ENCODE data around the gene SLFN13.

The SLFN13 gene

GRCh38 chr17:35433075-35433894 is 15.3 kb downstream of the SLFN13 start:
- no peak overlapping the region for H2AFZ ChIP-seq (ENCODE audit: low read depth, low read length, severe bottlenecking)
- H3K4me3 ChIP-seq (ENCODE audit: insufficient read depth, low read length, poor library complexity, severe bottlenecking) = no peak overlapping the region
- no peaks in the 10 kb centered on the region for H4K20me1 ChIP-seq (ENCODE audit: low read depth, low read length)
- no peaks in the 10 kb centered on the region for H3K27me3 ChIP-seq (ENCODE audit: low read length)
- H3F3A ChIP-seq (ENCODE audit: insufficient read depth) = no peaks in the 10 kb centered on the region
- TF ChIP-seq EZH2phosphoT487 (conservative IDR thresholded peaks at IDR 0.05; ENCODE audit: low read length) = no peak
- TF ChIP-seq, protein P1, sequence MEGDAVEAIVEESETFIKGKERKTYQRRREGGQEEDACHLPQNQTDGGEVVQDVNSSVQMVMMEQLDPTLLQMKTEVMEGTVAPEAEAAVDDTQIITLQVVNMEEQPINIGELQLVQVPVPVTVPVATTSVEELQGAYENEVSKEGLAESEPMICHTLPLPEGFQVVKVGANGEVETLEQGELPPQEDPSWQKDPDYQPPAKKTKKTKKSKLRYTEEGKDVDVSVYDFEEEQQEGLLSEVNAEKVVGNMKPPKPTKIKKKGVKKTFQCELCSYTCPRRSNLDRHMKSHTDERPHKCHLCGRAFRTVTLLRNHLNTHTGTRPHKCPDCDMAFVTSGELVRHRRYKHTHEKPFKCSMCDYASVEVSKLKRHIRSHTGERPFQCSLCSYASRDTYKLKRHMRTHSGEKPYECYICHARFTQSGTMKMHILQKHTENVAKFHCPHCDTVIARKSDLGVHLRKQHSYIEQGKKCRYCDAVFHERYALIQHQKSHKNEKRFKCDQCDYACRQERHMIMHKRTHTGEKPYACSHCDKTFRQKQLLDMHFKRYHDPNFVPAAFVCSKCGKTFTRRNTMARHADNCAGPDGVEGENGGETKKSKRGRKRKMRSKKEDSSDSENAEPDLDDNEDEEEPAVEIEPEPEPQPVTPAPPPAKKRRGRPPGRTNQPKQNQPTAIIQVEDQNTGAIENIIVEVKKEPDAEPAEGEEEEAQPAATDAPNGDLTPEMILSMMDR (IDR thresholded peaks at IDR 0.05; ENCODE audit: insufficient read depth, low read length, poor library complexity, severe bottlenecking) = no peak
- H3K79me2 ChIP-seq (ENCODE audit: insufficient read depth, low read length) = no peaks in the 10 kb centered on the region
- no peaks in the 10 kb centered on the region for H3K9me2 ChIP-seq (replicated peaks; ENCODE audit: insufficient read depth, low read length)
- H3K9me3 ChIP-seq (ENCODE audit: insufficient read depth, low read length) = no peaks in the 10 kb centered on the region
- H3K9ac ChIP-seq (ENCODE audit: low read length) = no peak overlapping the region
- H3K27ac ChIP-seq (ENCODE audit: low read depth, low read length) = no peak overlapping the region
- H3K36me3 ChIP-seq (ENCODE audit: low read length) = no peaks in the 10 kb centered on the region
- H3K4me2 ChIP-seq (ENCODE audit: low read depth, low read length, poor library complexity, severe bottlenecking) = no peak overlapping the region

DNA sequence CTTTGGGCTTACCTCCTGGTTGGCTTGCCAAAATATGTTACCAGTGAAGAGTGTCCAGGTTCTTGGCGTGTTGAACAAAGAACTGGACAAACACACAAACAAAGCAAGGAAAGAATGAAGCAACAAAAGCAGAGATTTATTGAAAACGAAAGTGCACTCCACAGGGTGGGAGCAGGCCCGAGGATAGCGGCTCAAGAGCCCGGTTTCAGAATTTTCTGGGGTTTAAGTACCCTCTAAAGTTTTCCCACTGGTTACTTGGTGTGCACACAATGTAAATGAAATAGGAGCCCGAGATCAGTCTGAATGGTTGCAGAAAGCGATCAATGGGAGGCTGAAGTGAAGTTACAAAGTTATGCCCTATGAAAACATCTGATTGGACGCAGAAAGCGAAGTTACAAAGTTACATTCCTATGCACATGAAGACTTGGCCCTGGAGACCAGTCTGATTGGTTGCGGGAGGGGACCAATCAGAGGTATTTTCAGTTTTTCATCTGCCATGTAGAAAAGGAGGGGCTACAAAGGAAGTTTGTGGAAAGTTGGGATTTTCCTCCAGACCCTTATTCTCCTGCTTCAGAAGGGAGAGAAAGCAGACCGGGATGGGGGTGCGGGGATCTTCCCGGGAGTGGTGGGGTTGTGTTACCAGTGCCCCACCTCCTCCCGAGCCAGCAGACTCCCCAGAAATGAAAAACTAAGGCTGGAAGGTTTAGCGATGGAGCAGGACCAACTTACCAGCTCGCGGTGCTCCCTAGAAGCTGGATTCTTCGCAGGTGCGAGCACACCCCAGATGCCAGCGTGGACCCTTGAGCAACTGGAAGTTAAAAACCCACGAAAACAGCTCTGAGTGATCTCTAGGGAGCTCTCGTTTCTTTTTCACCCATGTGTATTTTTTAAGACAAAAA is 16.1 kb downstream of the SLFN13 start, which contains the start of gene SLFN12:
Gene SLFN12, minus strand, starts transcription at position 325 of the 899 bp plus-strand sequence. CDS start 9,472 bp downstream, outside the sequence.
- TF ChIP-seq EZH2phosphoT487 (conservative IDR thresholded peaks at IDR 0.05; ENCODE audit: low read length) = no peak
- TF ChIP-seq, protein P1 (IDR thresholded peaks at IDR 0.05; ENCODE audit: insufficient read depth, low read length, poor library complexity, severe bottlenecking) = no peak
- Histone ChIP-seq H3K79me2 (ENCODE audit: insufficient read depth, low read length) (no peaks in the 10 kb centered on the region), H4K20me1 (ENCODE audit: low read depth, low read length) (no peaks in the 10 kb centered on the region), H3K4me2 (ENCODE audit: low read depth, low read length, poor library complexity, severe bottlenecking) (no peak within 1 kb of the TSS), H3K4me3 (ENCODE audit: insufficient read depth, low read length, poor library complexity, severe bottlenecking) (no peak within 1 kb of the TSS), H3K27me3 (ENCODE audit: low read length) (no peaks in the 10 kb centered on the region), H3K9ac (ENCODE audit: low read length) (no peak within 1 kb of the TSS), H2AFZ (ENCODE audit: low read depth, low read length, severe bottlenecking) (no peak within 1 kb of the TSS), H3K27ac (ENCODE audit: low read depth, low read length) (no peak within 1 kb of the TSS), H3K36me3 (ENCODE audit: low read length) (no peaks in the 10 kb centered on the region), H3K9me3 (ENCODE audit: insufficient read depth, low read length) (no peaks in the 10 kb centered on the region), H3F3A (ENCODE audit: insufficient read depth) (no peaks in the 10 kb centered on the region), H3K9me2 (replicated peaks; ENCODE audit: insufficient read depth, low read length) (no peaks in the 10 kb centered on the region)

DNA sequence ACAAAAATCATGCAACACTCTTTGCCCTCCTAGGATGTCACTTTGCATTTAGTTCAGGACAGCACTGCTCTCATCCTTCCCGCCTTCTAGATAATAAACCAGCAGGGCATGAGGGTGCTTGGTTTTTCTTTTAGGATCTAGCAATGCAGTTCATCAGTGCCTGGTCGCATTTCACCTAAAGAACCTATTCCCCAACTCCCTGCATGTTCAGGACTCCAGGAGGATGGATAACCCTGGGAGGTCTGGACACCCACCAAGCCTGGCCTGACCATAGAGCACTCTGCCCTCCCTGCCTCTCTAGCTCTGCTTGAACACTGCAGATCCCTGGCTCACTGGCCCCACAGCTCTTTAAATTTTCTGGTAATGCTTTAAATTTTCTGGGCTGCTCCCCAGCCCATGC is 18.9 kb downstream of the SLFN13 start:
- Histone ChIP-seq H3F3A (ENCODE audit: insufficient read depth) (no peaks in the 10 kb centered on the region), H3K4me3 (ENCODE audit: insufficient read depth, low read length, poor library complexity, severe bottlenecking) (no peak overlapping the region), H3K4me2 (ENCODE audit: low read depth, low read length, poor library complexity, severe bottlenecking) (no peak overlapping the region), H2AFZ (ENCODE audit: low read depth, low read length, severe bottlenecking) (no peak overlapping the region), H3K9ac (ENCODE audit: low read length) (no peak overlapping the region), H3K36me3 (ENCODE audit: low read length) (no peaks in the 10 kb centered on the region), H4K20me1 (ENCODE audit: low read depth, low read length) (no peaks in the 10 kb centered on the region), H3K9me3 (ENCODE audit: insufficient read depth, low read length) (no peaks in the 10 kb centered on the region), H3K79me2 (ENCODE audit: insufficient read depth, low read length) (no peaks in the 10 kb centered on the region), H3K9me2 (replicated peaks; ENCODE audit: insufficient read depth, low read length) (no peaks in the 10 kb centered on the region), H3K27me3 (ENCODE audit: low read length) (no peaks in the 10 kb centered on the region), H3K27ac (ENCODE audit: low read depth, low read length) (no peak overlapping the region)
- TF ChIP-seq, protein P1 (IDR thresholded peaks at IDR 0.05; ENCODE audit: insufficient read depth, low read length, poor library complexity, severe bottlenecking) = no peak
- TF ChIP-seq EZH2phosphoT487 (conservative IDR thresholded peaks at IDR 0.05; ENCODE audit: low read length) = no peak

Measured in SU-DHL-6 (cell line).